SK-N-MC (cell line): ENCODE data around the gene OR2A42.
"Not testable (repeated sequence)": the region's sequence is repeated elsewhere in the genome, so short reads cannot be mapped to it uniquely, and the experiment has no call there.

Source experiments
- EZH2 ChIP-seq: fragments of 200-600 bp; sonication (generic); IDR thresholded peaks from one replicate; pipeline ENCODE4 v1.6.1; 2017; ENCODE audit warnings: antibody characterized with exemption
- POLR2AphosphoS5 ChIP-seq: IDR thresholded peaks from 2 replicates; pipeline ENCODE4 v1.6.1; 2012; ENCODE audit warnings: mild to moderate bottlenecking, low read depth, low read length, borderline replicate concordance

DNA sequence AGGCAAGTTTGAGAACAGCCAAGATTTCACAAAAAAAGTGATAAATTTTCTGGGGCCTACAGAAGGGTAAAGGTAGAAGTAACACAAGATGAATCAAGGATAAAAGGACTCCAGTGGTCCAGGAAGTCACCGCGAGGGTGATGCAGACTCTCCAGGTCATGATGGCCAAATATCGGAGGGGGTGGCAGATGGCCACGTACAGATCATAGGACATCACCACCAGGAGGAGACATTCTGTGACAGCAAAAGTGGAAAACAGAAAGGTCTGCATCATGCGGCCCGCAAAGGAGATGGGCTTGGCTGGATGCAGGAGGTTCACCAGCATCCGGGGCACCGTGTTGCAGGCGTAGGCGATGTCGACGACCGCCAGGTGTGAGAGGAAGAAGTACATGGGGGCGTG lies 19.7 kb upstream of the OR2A42 start:
- not testable (repeated sequence) for TF ChIP-seq POLR2AphosphoS5, EZH2
